DND-41 (cell line): ENCODE results near the gene NSUN5.

ENCODE experiments used
- ATAC-seq: fragments of 200-7000 bp; cut with Tn5 transposase; 3 replicates; pipeline ENCODE4 v1.9.1; 2021; ENCODE audit warnings: low read depth; ENCODE audit not compliant: insufficient read depth
- DNase-seq: peaks from one replicate; pipeline ENCODE4 v3.0.0-alpha.2; 2020
- H2AFZ ChIP-seq: 2 replicates; pipeline ENCODE4 v1.6.0; 2012; ENCODE audit warnings: low read depth, low read length
- H3K27ac ChIP-seq: 2 replicates; pipeline ENCODE4 v1.5.1; 2012; ENCODE audit warnings: low read length, inconsistent platforms
- H3K27me3 ChIP-seq: fragments of 200-600 bp; sonication (generic); 2 replicates; pipeline ENCODE4 v1.6.0; 2012; ENCODE audit warnings: low read length, mild to moderate bottlenecking, inconsistent platforms; ENCODE audit not compliant: insufficient read depth, poor library complexity
- H3K36me3 ChIP-seq: 2 replicates; pipeline ENCODE4 v1.5.1; 2012; ENCODE audit warnings: low read length, inconsistent platforms; ENCODE audit not compliant: insufficient read depth
- H3K4me1 ChIP-seq: 2 replicates; pipeline ENCODE4 v1.5.1; 2012; ENCODE audit warnings: mild to moderate bottlenecking, low read length; ENCODE audit not compliant: insufficient read depth
- H3K4me2 ChIP-seq: 2 replicates; pipeline ENCODE4 v1.6.0; 2012; ENCODE audit warnings: mild to moderate bottlenecking, moderate library complexity, low read length, inconsistent platforms; ENCODE audit not compliant: insufficient read depth
- H3K4me3 ChIP-seq, 2 experiments: fragments of 200-600 bp in 1 of 2; shearing (Covaris generic) in 1 of 2; 2 replicates each; pipeline ENCODE4 v1.5.1; 2012 to 2016; ENCODE audit warnings: inconsistent platforms in 2 of 2, low read length in 2 of 2, mild to moderate bottlenecking in 2 of 2, low read depth in 1 of 2, moderate library complexity in 1 of 2
- H3K79me2 ChIP-seq: 2 replicates; pipeline ENCODE4 v1.6.0; 2012; ENCODE audit warnings: low read length, inconsistent platforms; ENCODE audit not compliant: insufficient read depth
- H3K9ac ChIP-seq: 2 replicates; pipeline ENCODE4 v1.6.0; 2012; ENCODE audit warnings: low read depth, mild to moderate bottlenecking, inconsistent platforms, low read length, moderate library complexity
- H3K9me3 ChIP-seq: 2 replicates; pipeline ENCODE4 v1.5.1; 2012; ENCODE audit warnings: low read length, moderate library complexity, mild to moderate bottlenecking, inconsistent platforms; ENCODE audit not compliant: insufficient read depth, severe bottlenecking
- H4K20me1 ChIP-seq: 2 replicates; pipeline ENCODE4 v1.6.0; 2012; ENCODE audit warnings: low read length; ENCODE audit not compliant: insufficient read depth
- CTCF ChIP-seq: IDR thresholded peaks from 2 replicates; pipeline ENCODE4 v1.5.1; 2012; ENCODE audit warnings: borderline replicate concordance, low read length, moderate library complexity, mild to moderate bottlenecking; ENCODE audit not compliant: poor library complexity, severe bottlenecking; ENCODE audit errors: extremely low read depth
- EZH2 ChIP-seq: IDR thresholded peaks from 3 replicates; pipeline ENCODE4 v1.6.1; 2012; ENCODE audit warnings: borderline replicate concordance, low read depth, mild to moderate bottlenecking, moderate library complexity, low read length, inconsistent platforms; ENCODE audit not compliant: severe bottlenecking

NSUN5 gene

GRCh38 chr7:73353243-73353642, 44.6 kb upstream of the NSUN5 start:
- H3K9ac ChIP-seq = no peak overlapping the region
- no peaks in the 10 kb centered on the region for H3K36me3 ChIP-seq
- DNase-seq (no peak), ATAC-seq (no peak)
- no peak overlapping the region for H2AFZ ChIP-seq
- H3K27ac ChIP-seq = no peak overlapping the region
- no peaks in the 10 kb centered on the region for H4K20me1 ChIP-seq
- H3K9me3 ChIP-seq = no peaks in the 10 kb centered on the region
- TF ChIP-seq EZH2 (no peak), CTCF (no peak)
- H3K4me1 ChIP-seq = no peaks in the 10 kb centered on the region
- H3K27me3 ChIP-seq = no peaks in the 10 kb centered on the region
- H3K4me2 ChIP-seq = no peak overlapping the region
- no peaks in the 10 kb centered on the region for H3K79me2 ChIP-seq
- H3K4me3 ChIP-seq = no peak overlapping the region

- TF ChIP-seq EZH2 (no peak), CTCF (no peak)
- Histone ChIP-seq H4K20me1 (no peaks in the 10 kb centered on the region), H3K4me2 (no peak overlapping the region), H3K4me1 (no peaks in the 10 kb centered on the region), H3K9me3 (no peaks in the 10 kb centered on the region), H3K27me3 (no peaks in the 10 kb centered on the region), H3K36me3 (no peaks in the 10 kb centered on the region), H3K79me2 (no peaks in the 10 kb centered on the region), H3K9ac (no peak overlapping the region), H2AFZ (no peak overlapping the region), H3K27ac (no peak overlapping the region), H3K4me3 (no peak overlapping the region)
- DNase-seq (no peak), ATAC-seq (no peak)
Observed at GRCh38 chr7:73352784-73353183, 44.2 kb upstream of the NSUN5 start.

GRCh38 chr7:73351447-73352167, 43.0 kb upstream of the NSUN5 start:
- no peak overlapping the region for H3K27ac ChIP-seq
- no peak overlapping the region for H3K4me2 ChIP-seq
- H2AFZ ChIP-seq = no peak overlapping the region
- H3K9ac ChIP-seq = no peak overlapping the region
- DNase-seq = no peak
- H3K9me3 ChIP-seq = no peaks in the 10 kb centered on the region
- H3K36me3 ChIP-seq = no peaks in the 10 kb centered on the region
- H3K4me3 ChIP-seq = no peak overlapping the region
- no peaks in the 10 kb centered on the region for H4K20me1 ChIP-seq
- no peak for ATAC-seq
- TF ChIP-seq CTCF (no peak), EZH2 (no peak)
- no peaks in the 10 kb centered on the region for H3K79me2 ChIP-seq
- no peaks in the 10 kb centered on the region for H3K27me3 ChIP-seq
- H3K4me1 ChIP-seq = no peaks in the 10 kb centered on the region
